ENCODE data around the gene ALX4.

ALX4 gene

GRCh38 chr11:44338698-44339529 is 29.0 kb upstream of the ALX4 start:
- H3K9me3 ChIP-seq (ENCODE audit: insufficient read depth, low read length, severe bottlenecking) = no peaks in the 10 kb centered on the region
- no peak overlapping the region for H3K27ac ChIP-seq (ENCODE audit: low read length)
- H3K36me3 ChIP-seq (ENCODE audit: insufficient read depth, low read length) = no peaks in the 10 kb centered on the region
- TF ChIP-seq CTCF (IDR thresholded peaks at IDR 0.05; ENCODE audit: borderline replicate concordance, extremely low read depth, low read length, poor library complexity, severe bottlenecking) = no peak
- TF ChIP-seq EZH2 (IDR thresholded peaks at IDR 0.05; ENCODE audit: borderline replicate concordance, low read depth, low read length, severe bottlenecking) = no peak
- 0 out of 2 replicates have a peak, but pooled peaks cover 2% of the 10 kb centered on the region for H4K20me1 ChIP-seq (ENCODE audit: insufficient read depth, low read length)
- H3K4me2 ChIP-seq (ENCODE audit: insufficient read depth, low read length) = no peak overlapping the region
- no peak for ATAC-seq (ENCODE audit: insufficient read depth, low read depth)
- H3K9ac ChIP-seq (ENCODE audit: low read depth, low read length) = no peak overlapping the region
- no peak for DNase-seq
- no peak overlapping the region for H2AFZ ChIP-seq (ENCODE audit: low read depth, low read length)
- H3K27me3 ChIP-seq (ENCODE audit: insufficient read depth, low read length, poor library complexity) = peaks cover 23% of the 10 kb centered on the region
- H3K4me3 ChIP-seq (ENCODE audit: low read depth in 1 of 2, low read length in 2 of 2) = no peak overlapping the region
- H3K4me1 ChIP-seq (ENCODE audit: insufficient read depth, low read length) = no peaks in the 10 kb centered on the region
- H3K79me2 ChIP-seq (ENCODE audit: insufficient read depth, low read length) = no peaks in the 10 kb centered on the region

- H4K20me1 ChIP-seq (ENCODE audit: insufficient read depth, low read length) = 0 out of 2 replicates have a peak, but pooled peaks cover 2% of the 10 kb centered on the region
- H3K27me3 ChIP-seq (ENCODE audit: insufficient read depth, low read length, poor library complexity) = peaks cover 24% of the 10 kb centered on the region
- no peak overlapping the region for H3K4me3 ChIP-seq (ENCODE audit: low read depth in 1 of 2, low read length in 2 of 2)
- no peaks in the 10 kb centered on the region for H3K4me1 ChIP-seq (ENCODE audit: insufficient read depth, low read length)
- H3K4me2 ChIP-seq (ENCODE audit: insufficient read depth, low read length) = no peak overlapping the region
- H3K36me3 ChIP-seq (ENCODE audit: insufficient read depth, low read length) = no peaks in the 10 kb centered on the region
- no peak for DNase-seq
- no peak overlapping the region for H2AFZ ChIP-seq (ENCODE audit: low read depth, low read length)
- no peak overlapping the region for H3K9ac ChIP-seq (ENCODE audit: low read depth, low read length)
- no peak for TF ChIP-seq CTCF (IDR thresholded peaks at IDR 0.05; ENCODE audit: borderline replicate concordance, extremely low read depth, low read length, poor library complexity, severe bottlenecking)
- TF ChIP-seq EZH2 (IDR thresholded peaks at IDR 0.05; ENCODE audit: borderline replicate concordance, low read depth, low read length, severe bottlenecking) = no peak
- ATAC-seq (ENCODE audit: insufficient read depth, low read depth) = no peak
- no peak overlapping the region for H3K27ac ChIP-seq (ENCODE audit: low read length)
- no peaks in the 10 kb centered on the region for H3K9me3 ChIP-seq (ENCODE audit: insufficient read depth, low read length, severe bottlenecking)
- H3K79me2 ChIP-seq (ENCODE audit: insufficient read depth, low read length) = no peaks in the 10 kb centered on the region
Observed at GRCh38 chr11:44338026-44338425, 28.1 kb upstream of the ALX4 start.

GRCh38 chr11:44335919-44336318 is 26.0 kb upstream of the ALX4 start:
- TF ChIP-seq EZH2 (IDR thresholded peaks at IDR 0.05; ENCODE audit: borderline replicate concordance, low read depth, low read length, severe bottlenecking) (no peak), CTCF (IDR thresholded peaks at IDR 0.05; ENCODE audit: borderline replicate concordance, extremely low read depth, low read length, poor library complexity, severe bottlenecking) (no peak)
- no peak overlapping the region for H3K4me3 ChIP-seq (ENCODE audit: low read depth in 1 of 2, low read length in 2 of 2)
- H3K27me3 ChIP-seq (ENCODE audit: insufficient read depth, low read length, poor library complexity) = peaks cover 29% of the 10 kb centered on the region
- no peak overlapping the region for H3K27ac ChIP-seq (ENCODE audit: low read length)
- no peaks in the 10 kb centered on the region for H3K36me3 ChIP-seq (ENCODE audit: insufficient read depth, low read length)
- no peaks in the 10 kb centered on the region for H3K79me2 ChIP-seq (ENCODE audit: insufficient read depth, low read length)
- H4K20me1 ChIP-seq (ENCODE audit: insufficient read depth, low read length) = 0 out of 2 replicates have a peak, but pooled peaks cover 2% of the 10 kb centered on the region
- H2AFZ ChIP-seq (ENCODE audit: low read depth, low read length) = no peak overlapping the region
- ATAC-seq (ENCODE audit: insufficient read depth, low read depth) (no peak), DNase-seq (no peak)
- H3K4me2 ChIP-seq (ENCODE audit: insufficient read depth, low read length) = no peak overlapping the region
- no peaks in the 10 kb centered on the region for H3K4me1 ChIP-seq (ENCODE audit: insufficient read depth, low read length)
- H3K9me3 ChIP-seq (ENCODE audit: insufficient read depth, low read length, severe bottlenecking) = no peaks in the 10 kb centered on the region
- H3K9ac ChIP-seq (ENCODE audit: low read depth, low read length) = no peak overlapping the region

Measured in DND-41 (cell line).